HuH-7 (cell line): Measurements from ENCODE around the gene OR6K2.
"Not testable (repeated sequence)": the region's sequence is repeated elsewhere in the genome, so short reads cannot be mapped to it uniquely, and the experiment has no call there.

Source experiments
- DNase-seq: peaks from one replicate; pipeline ENCODE4 v3.0.0; 2011; ENCODE audit warnings: low spot score

Gene OR6K2

GRCh38 chr1:158700552-158700951 is at the start of gene OR6K2:
OR6K2 (minus strand) TSS chr1:158700652; CDS start chr1:158700652, 0 bp downstream.
- no peak for DNase-seq

- no peak for DNase-seq
Observed at GRCh38 chr1:158735848-158736247, 35.4 kb upstream of the OR6K2 start.

- no peak for DNase-seq
Observed at GRCh38 chr1:158732524-158732923, 32.1 kb upstream of the OR6K2 start.

GRCh38 chr1:158731707-158732106 is 31.3 kb upstream of the OR6K2 start:
- no peak for DNase-seq

- no peak for DNase-seq
Observed at GRCh38 chr1:158730453-158730852, 30.0 kb upstream of the OR6K2 start.

GRCh38 chr1:158728510-158729225 is 28.2 kb upstream of the OR6K2 start:
- DNase-seq = no peak

- DNase-seq = no peak
Observed at GRCh38 chr1:158724442-158724841, 24.0 kb upstream of the OR6K2 start.

GRCh38 chr1:158720620-158721019 is 20.2 kb upstream of the OR6K2 start, which contains the start of gene OR6K3:
OR6K3 (minus strand) TSS chr1:158720720; CDS start chr1:158718115, 2,605 bp downstream.
- DNase-seq = no peak

GRCh38 chr1:158719664-158720063 is 19.2 kb upstream of the OR6K2 start:
- DNase-seq = no peak

GRCh38 chr1:158717344-158717743 is 16.9 kb upstream of the OR6K2 start:
- DNase-seq = no peak

- no peak for DNase-seq
Observed at GRCh38 chr1:158716335-158716734, 15.9 kb upstream of the OR6K2 start.

- no peak for DNase-seq
Observed at GRCh38 chr1:158714754-158715153, 14.3 kb upstream of the OR6K2 start.

- no peak for DNase-seq
Observed at GRCh38 chr1:158711098-158711497, 10.6 kb upstream of the OR6K2 start.

- DNase-seq = no peak
Observed at GRCh38 chr1:158706096-158706495, 5.6 kb upstream of the OR6K2 start.

GRCh38 chr1:158694596-158694995 is 5.9 kb downstream of the OR6K2 start:
- DNase-seq = no peak

GRCh38 chr1:158692356-158692755 is 8.1 kb downstream of the OR6K2 start:
- no peak for DNase-seq

- no peak for DNase-seq
Observed at GRCh38 chr1:158691907-158692306, 8.5 kb downstream of the OR6K2 start.

GRCh38 chr1:158691149-158691548 is 9.3 kb downstream of the OR6K2 start:
- not testable (repeated sequence) for DNase-seq

GRCh38 chr1:158689875-158690274 is 10.6 kb downstream of the OR6K2 start:
- DNase-seq = no peak

- no peak for DNase-seq
Observed at GRCh38 chr1:158689110-158689509, 11.3 kb downstream of the OR6K2 start.

- DNase-seq = not testable (repeated sequence)
Observed at GRCh38 chr1:158688343-158688742, 12.1 kb downstream of the OR6K2 start.

GRCh38 chr1:158687037-158687436 is 13.4 kb downstream of the OR6K2 start:
- DNase-seq = no peak

GRCh38 chr1:158686111-158687009 is 14.1 kb downstream of the OR6K2 start, which contains the start of gene SPTA1:
SPTA1 (minus strand) TSS chr1:158686715; CDS start chr1:158686517, 198 bp downstream.
- DNase-seq = no peak
